Keratinocyte (primary cell): ENCODE measurements around the gene BTG1.

ENCODE experiments used
- CTCF ChIP-seq, 3 experiments: IDR thresholded peaks in 1 of 3; conservative IDR thresholded peaks in 1 of 3; optimal IDR thresholded peaks in 1 of 3; 2 replicates in 2 of 3; 3 replicates in 1 of 3; pipeline versions ENCODE3 to v1.5.1; 2011; ENCODE audit warnings: low read length in 3 of 3, mild to moderate bottlenecking in 3 of 3, moderate library complexity in 2 of 3, control low read depth in 1 of 3, inconsistent platforms in 1 of 3; ENCODE audit not compliant: insufficient read depth in 2 of 3; ENCODE audit errors: extremely low read depth in 1 of 3
- EZH2 ChIP-seq: IDR thresholded peaks from one replicate; pipeline ENCODE4 v1.6.1; 2012; ENCODE audit warnings: inconsistent platforms, mild to moderate bottlenecking, low read length, moderate library complexity

- TF ChIP-seq EZH2, result no peak
- no peak for TF ChIP-seq CTCF (optimal IDR thresholded peaks at IDR 0.05 in 1 of 3, IDR thresholded peaks at IDR 0.05 in 1 of 3, conservative IDR thresholded peaks at IDR 0.05 in 1 of 3; ENCODE audit: extremely low read depth in 1 of 3, insufficient read depth in 2 of 3, low read length in 3 of 3)
Measured at GRCh38 chr12:92122941-92123779, 22.5 kb downstream of the BTG1 start.
